ENCODE measurements around the gene EYA2. TPM values are rescaled to one million over a fixed set of nuclear protein-coding genes. Genes with fewer than 3 reads are reported as not detected.

EYA2 gene
- total and polyA plus RNA-seq, 2 of the 4 experiments (the other 2 are of a cell fraction), result 2.3 to 5.4 TPM

DNA sequence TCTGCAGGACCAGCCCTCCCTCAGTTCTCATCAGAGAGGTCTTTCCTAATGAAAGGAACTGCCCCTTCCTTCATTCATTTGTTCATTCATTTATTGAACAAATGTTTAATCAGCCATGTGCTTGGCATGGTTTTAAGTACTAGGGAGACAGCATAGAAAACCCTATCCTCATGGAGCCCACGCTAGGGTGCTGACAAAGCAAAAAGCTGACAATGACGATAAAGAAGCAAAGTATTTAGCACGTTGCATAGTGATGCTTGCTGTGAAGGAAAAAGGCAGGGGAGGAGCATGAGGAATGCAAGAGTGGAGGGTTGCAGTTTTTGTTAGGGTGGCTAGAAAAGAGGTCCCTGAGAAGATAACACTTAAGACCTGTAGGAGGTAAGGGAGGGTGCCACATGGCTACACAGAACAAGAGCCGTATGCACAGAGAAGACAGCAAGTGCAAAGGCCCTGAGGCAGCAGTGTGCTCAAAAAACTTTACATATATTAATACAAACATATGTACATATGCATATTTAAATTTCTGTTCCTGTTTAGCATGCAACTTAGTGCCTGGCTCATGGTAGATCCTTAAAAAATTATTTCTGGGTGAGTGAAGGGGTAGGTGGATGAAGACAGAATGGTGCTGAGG lies 98.9 kb downstream of the EYA2 start:
- in situ Hi-C loops (cut with MboI; ENCODE audit: low sequenced_read_pairs), result no loop called here

More for the DNA sequence above, 98.9 kb downstream of the EYA2 start:
- H3K36me3 ChIP-seq (ENCODE audit: control insufficient read depth, insufficient read depth, low read length), result 0 out of 2 replicates have a peak, but pooled peaks cover 2% of the 10 kb centered on the region
- CTCF ChIA-PET, result no interaction called here
- H3K4me2 ChIP-seq (ENCODE audit: low read depth, low read length), result no peak overlapping the region
- H4K20me1 ChIP-seq (ENCODE audit: insufficient read depth, low read length), result no peaks in the 10 kb centered on the region
- POLR2A ChIA-PET (ENCODE audit: unreplicated experiment), result no interaction called here
- TF ChIP-seq CEBPB (IDR thresholded peaks at IDR 0.05; ENCODE audit: low read depth, low read length) (no peak), ELK1 (IDR thresholded peaks at IDR 0.05; ENCODE audit: borderline replicate concordance, low read depth, low read length) (no peak), MAFK (IDR thresholded peaks at IDR 0.05; ENCODE audit: low read depth, low read length) (peak; percentile 68)
- H2BK15ac ChIP-seq (ENCODE audit: low read depth, low read length), result no peak overlapping the region
- 72% methylated on average over 3 of the region's 4 CpGs; no CpG with 5 or more reads in 1 of the 2 experiments for WGBS, 2 experiments (ENCODE audit: extremely low coverage in 2 of 2, insufficient read length in 1 of 2)
- no peak overlapping the region for H2BK120ac ChIP-seq (ENCODE audit: low read depth, low read length)
- H4K91ac ChIP-seq (ENCODE audit: insufficient read depth, low read depth, low read length), result no peak overlapping the region
- ATAC-seq (ENCODE audit: low read depth) (no peak), DNase-seq (no peak)
- no peaks in the 10 kb centered on the region for H3K79me1 ChIP-seq (ENCODE audit: low read depth in 1 of 2, low read length in 2 of 2)
- dilution Hi-C loops (cut with HindIII; ENCODE audit: low sequenced_read_pairs, unreplicated experiment), result no loop called here
- H3K4me3 ChIP-seq (ENCODE audit: insufficient read depth, low read depth, low read length), result no peak overlapping the region
- H3K9me3 ChIP-seq (ENCODE audit: control insufficient read depth, insufficient read depth, low read length), result no peaks in the 10 kb centered on the region
- no peak overlapping the region for H3K27ac ChIP-seq (ENCODE audit: insufficient read depth, low read length)
- no peak overlapping the region for H2AFZ ChIP-seq (replicated peaks; ENCODE audit: low read length, poor library complexity)
- H3K23ac ChIP-seq (ENCODE audit: low read depth, low read length), result no peak overlapping the region
- H3K14ac ChIP-seq (replicated peaks; ENCODE audit: low read depth, low read length), result no peak overlapping the region
- H4K5ac ChIP-seq (ENCODE audit: low read depth, low read length), result no peak overlapping the region
- H2BK5ac ChIP-seq (ENCODE audit: low read depth, low read length, poor library complexity, severe bottlenecking), result no peak overlapping the region
- BruUV-seq (replicated peaks), result no TSS peak
- H2AK5ac ChIP-seq (ENCODE audit: low read depth, low read length), result no peak overlapping the region
- no peak overlapping the region for H4K8ac ChIP-seq (ENCODE audit: low read depth in 2 of 2, low read length in 2 of 2)
- intact Hi-C loops (cut with micrococcal nuclease), result no loop called here
- no peak overlapping the region for H3K4ac ChIP-seq (ENCODE audit: low read depth, low read length)
- H3K9me1 ChIP-seq (ENCODE audit: insufficient read depth, low read length), result no peaks in the 10 kb centered on the region
- no peak overlapping the region for H3K56ac ChIP-seq (ENCODE audit: extremely low read depth, insufficient read depth, low read length)
- H2AK9ac ChIP-seq (replicated peaks; ENCODE audit: low read depth, low read length, poor library complexity), result no peak overlapping the region
- H3K4me1 ChIP-seq (ENCODE audit: control insufficient read depth, insufficient read depth, low read length), result no peaks in the 10 kb centered on the region; the same call in 1 of the 2 replicates
- H2BK20ac ChIP-seq (ENCODE audit: low read depth, low read length), result no peak overlapping the region
- no peak overlapping the region for H3K9ac ChIP-seq (ENCODE audit: low read depth, low read length)
- H3K27me3 ChIP-seq (ENCODE audit: control insufficient read depth, insufficient read depth, low read length), result no peaks in the 10 kb centered on the region
- no peak overlapping the region for H3K18ac ChIP-seq (ENCODE audit: low read depth, low read length)

Data from IMR-90 (cell line).